SK-N-SH treated with all-trans-retinoic acid at 6 μM for 48 hours (cell line): Measurements from ENCODE around the gene OR6X1.

Experiments used
- ATAC-seq: fragments of 200-7000 bp; cut with Tn5 transposase; 3 replicates; pipeline ENCODE4 v1.9.1; 2020; ENCODE audit warnings: mild to moderate bottlenecking, moderate library complexity
- ARNTL ChIP-seq: fragments of 450-650 bp; formaldehyde crosslinking; IDR thresholded peaks from 2 replicates; pipeline ENCODE4 v1.5.0; 2020; ENCODE audit warnings: low read depth, mild to moderate bottlenecking, moderate library complexity, borderline replicate concordance
- ESRRG ChIP-seq: fragments of 250-450 bp; sonication (Bioruptor Pico); IDR thresholded peaks from 2 replicates; pipeline ENCODE4 v1.6.1; 2021; ENCODE audit warnings: mild to moderate bottlenecking
- OSR1 ChIP-seq: fragments of 250-450 bp; sonication (Bioruptor Pico); IDR thresholded peaks from 2 replicates; pipeline ENCODE4 v1.8.0; 2022; ENCODE audit warnings: moderate library complexity, mild to moderate bottlenecking, inconsistent platforms
- PPARA ChIP-seq: fragments of 250-450 bp; sonication (Bioruptor Pico); IDR thresholded peaks from 2 replicates; pipeline ENCODE4 v1.5.0; 2020; ENCODE audit warnings: mild to moderate bottlenecking, borderline replicate concordance
- TOX ChIP-seq: fragments of 250-450 bp; sonication (Bioruptor Pico); IDR thresholded peaks from 2 replicates; pipeline ENCODE4 v1.8.0; 2021; ENCODE audit warnings: mild to moderate bottlenecking, moderate library complexity, borderline replicate concordance
- ZC3H10 ChIP-seq: fragments of 250-450 bp; sonication (Bioruptor Pico); IDR thresholded peaks from 2 replicates; pipeline ENCODE4 v1.5.1; 2021; ENCODE audit warnings: mild to moderate bottlenecking, moderate library complexity
- ZFP3 ChIP-seq: fragments of 250-450 bp; sonication (Bioruptor Pico); IDR thresholded peaks from 2 replicates; pipeline ENCODE4 v1.5.0; 2020; ENCODE audit warnings: mild to moderate bottlenecking, moderate library complexity
- ZNF565 ChIP-seq: fragments of 450-650 bp; formaldehyde crosslinking; conservative IDR thresholded peaks from 2 replicates; pipeline ENCODE4 v1.5.0; 2020; ENCODE audit warnings: low read depth, mild to moderate bottlenecking, moderate library complexity
- ZNF70 ChIP-seq: fragments of 450-650 bp; formaldehyde crosslinking; IDR thresholded peaks from 2 replicates; pipeline ENCODE4 v1.5.0; 2020; ENCODE audit warnings: mild to moderate bottlenecking, moderate library complexity
- ZNF8 ChIP-seq: fragments of 450-650 bp; formaldehyde crosslinking; IDR thresholded peaks from 2 replicates; pipeline ENCODE4 v1.5.0; 2020; ENCODE audit warnings: mild to moderate bottlenecking, moderate library complexity
- TF ChIP-seq, protein P1 (sequence below): fragments of 250-450 bp; sonication (Bioruptor Pico); IDR thresholded peaks from 2 replicates; pipeline ENCODE4 v1.5.1; 2021; ENCODE audit warnings: mild to moderate bottlenecking, moderate library complexity
- TF ChIP-seq, protein P2 (sequence below): fragments of 250-450 bp; sonication (Bioruptor Pico); IDR thresholded peaks from 2 replicates; pipeline ENCODE4 v1.8.0; 2021; ENCODE audit warnings: low read depth, mild to moderate bottlenecking, moderate library complexity, borderline replicate concordance
- TF ChIP-seq, protein P3 (sequence below): fragments of 250-450 bp; sonication (Bioruptor Pico); IDR thresholded peaks from 2 replicates; pipeline ENCODE4 v1.8.0; 2020; ENCODE audit warnings: mild to moderate bottlenecking, moderate library complexity, borderline replicate concordance
- TF ChIP-seq, protein P4 (sequence below): fragments of 250-450 bp; sonication (Bioruptor Pico); IDR thresholded peaks from 2 replicates; pipeline ENCODE4 v1.5.0; 2020; ENCODE audit warnings: mild to moderate bottlenecking, moderate library complexity
- TF ChIP-seq, protein P5 (sequence below): fragments of 250-450 bp; sonication (Bioruptor Pico); IDR thresholded peaks from 2 replicates; pipeline ENCODE4 v1.5.1; 2020; ENCODE audit warnings: low read depth, mild to moderate bottlenecking, moderate library complexity

OR6X1 gene

DNA sequence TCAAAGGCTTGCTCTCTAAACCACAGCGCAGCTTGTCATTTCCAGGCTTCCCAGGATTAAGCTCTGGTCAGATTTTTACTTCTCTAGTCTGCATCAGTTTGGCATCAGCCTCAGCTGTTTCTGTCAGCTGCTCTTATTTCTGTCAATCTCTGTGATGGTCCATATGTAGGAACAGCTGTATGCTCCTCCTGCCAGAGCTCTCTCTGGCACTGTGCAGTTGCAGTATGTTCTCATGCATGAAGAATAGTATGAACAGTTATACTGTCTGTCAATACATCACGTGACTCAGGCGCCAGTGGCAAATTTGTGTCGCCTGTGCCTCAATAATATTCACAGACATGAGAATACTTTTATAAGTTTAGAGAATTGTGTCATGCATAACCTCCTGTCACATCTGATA is 45.1 kb upstream of the OR6X1 start:
- TF ChIP-seq TOX (CRISPR knock-in tag) (no peak), ZNF565 (CRISPR knock-in tag) (no peak), ZC3H10 (CRISPR knock-in tag) (no peak), ESRRG (CRISPR knock-in tag) (no peak), ZFP3 (CRISPR knock-in tag) (no peak), ZNF70 (no peak), OSR1 (CRISPR knock-in tag) (no peak), ARNTL (CRISPR knock-in tag) (no peak)
- TF ChIP-seq, protein P1, sequence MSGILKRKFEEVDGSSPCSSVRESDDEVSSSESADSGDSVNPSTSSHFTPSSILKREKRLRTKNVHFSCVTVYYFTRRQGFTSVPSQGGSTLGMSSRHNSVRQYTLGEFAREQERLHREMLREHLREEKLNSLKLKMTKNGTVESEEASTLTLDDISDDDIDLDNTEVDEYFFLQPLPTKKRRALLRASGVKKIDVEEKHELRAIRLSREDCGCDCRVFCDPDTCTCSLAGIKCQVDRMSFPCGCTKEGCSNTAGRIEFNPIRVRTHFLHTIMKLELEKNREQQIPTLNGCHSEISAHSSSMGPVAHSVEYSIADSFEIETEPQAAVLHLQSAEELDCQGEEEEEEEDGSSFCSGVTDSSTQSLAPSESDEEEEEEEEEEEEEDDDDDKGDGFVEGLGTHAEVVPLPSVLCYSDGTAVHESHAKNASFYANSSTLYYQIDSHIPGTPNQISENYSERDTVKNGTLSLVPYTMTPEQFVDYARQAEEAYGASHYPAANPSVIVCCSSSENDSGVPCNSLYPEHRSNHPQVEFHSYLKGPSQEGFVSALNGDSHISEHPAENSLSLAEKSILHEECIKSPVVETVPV, result no peak
- TF ChIP-seq, protein P2, sequence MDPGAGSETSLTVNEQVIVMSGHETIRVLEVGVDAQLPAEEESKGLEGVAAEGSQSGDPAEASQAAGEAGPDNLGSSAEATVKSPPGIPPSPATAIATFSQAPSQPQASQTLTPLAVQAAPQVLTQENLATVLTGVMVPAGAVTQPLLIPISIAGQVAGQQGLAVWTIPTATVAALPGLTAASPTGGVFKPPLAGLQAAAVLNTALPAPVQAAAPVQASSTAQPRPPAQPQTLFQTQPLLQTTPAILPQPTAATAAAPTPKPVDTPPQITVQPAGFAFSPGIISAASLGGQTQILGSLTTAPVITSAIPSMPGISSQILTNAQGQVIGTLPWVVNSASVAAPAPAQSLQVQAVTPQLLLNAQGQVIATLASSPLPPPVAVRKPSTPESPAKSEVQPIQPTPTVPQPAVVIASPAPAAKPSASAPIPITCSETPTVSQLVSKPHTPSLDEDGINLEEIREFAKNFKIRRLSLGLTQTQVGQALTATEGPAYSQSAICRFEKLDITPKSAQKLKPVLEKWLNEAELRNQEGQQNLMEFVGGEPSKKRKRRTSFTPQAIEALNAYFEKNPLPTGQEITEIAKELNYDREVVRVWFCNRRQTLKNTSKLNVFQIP, result no peak
- TF ChIP-seq, protein P3, sequence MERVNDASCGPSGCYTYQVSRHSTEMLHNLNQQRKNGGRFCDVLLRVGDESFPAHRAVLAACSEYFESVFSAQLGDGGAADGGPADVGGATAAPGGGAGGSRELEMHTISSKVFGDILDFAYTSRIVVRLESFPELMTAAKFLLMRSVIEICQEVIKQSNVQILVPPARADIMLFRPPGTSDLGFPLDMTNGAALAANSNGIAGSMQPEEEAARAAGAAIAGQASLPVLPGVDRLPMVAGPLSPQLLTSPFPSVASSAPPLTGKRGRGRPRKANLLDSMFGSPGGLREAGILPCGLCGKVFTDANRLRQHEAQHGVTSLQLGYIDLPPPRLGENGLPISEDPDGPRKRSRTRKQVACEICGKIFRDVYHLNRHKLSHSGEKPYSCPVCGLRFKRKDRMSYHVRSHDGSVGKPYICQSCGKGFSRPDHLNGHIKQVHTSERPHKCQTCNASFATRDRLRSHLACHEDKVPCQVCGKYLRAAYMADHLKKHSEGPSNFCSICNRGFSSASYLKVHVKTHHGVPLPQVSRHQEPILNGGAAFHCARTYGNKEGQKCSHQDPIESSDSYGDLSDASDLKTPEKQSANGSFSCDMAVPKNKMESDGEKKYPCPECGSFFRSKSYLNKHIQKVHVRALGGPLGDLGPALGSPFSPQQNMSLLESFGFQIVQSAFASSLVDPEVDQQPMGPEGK (CRISPR knock-in tag), result no peak
- TF ChIP-seq, protein P4, sequence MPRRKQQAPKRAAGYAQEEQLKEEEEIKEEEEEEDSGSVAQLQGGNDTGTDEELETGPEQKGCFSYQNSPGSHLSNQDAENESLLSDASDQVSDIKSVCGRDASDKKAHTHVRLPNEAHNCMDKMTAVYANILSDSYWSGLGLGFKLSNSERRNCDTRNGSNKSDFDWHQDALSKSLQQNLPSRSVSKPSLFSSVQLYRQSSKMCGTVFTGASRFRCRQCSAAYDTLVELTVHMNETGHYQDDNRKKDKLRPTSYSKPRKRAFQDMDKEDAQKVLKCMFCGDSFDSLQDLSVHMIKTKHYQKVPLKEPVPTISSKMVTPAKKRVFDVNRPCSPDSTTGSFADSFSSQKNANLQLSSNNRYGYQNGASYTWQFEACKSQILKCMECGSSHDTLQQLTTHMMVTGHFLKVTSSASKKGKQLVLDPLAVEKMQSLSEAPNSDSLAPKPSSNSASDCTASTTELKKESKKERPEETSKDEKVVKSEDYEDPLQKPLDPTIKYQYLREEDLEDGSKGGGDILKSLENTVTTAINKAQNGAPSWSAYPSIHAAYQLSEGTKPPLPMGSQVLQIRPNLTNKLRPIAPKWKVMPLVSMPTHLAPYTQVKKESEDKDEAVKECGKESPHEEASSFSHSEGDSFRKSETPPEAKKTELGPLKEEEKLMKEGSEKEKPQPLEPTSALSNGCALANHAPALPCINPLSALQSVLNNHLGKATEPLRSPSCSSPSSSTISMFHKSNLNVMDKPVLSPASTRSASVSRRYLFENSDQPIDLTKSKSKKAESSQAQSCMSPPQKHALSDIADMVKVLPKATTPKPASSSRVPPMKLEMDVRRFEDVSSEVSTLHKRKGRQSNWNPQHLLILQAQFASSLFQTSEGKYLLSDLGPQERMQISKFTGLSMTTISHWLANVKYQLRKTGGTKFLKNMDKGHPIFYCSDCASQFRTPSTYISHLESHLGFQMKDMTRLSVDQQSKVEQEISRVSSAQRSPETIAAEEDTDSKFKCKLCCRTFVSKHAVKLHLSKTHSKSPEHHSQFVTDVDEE (CRISPR knock-in tag), result no peak
- no peak for ATAC-seq

- ATAC-seq, result no peak
- TF ChIP-seq TOX (CRISPR knock-in tag) (no peak), PPARA (CRISPR knock-in tag) (no peak), ZNF8 (CRISPR knock-in tag) (no peak), ZC3H10 (CRISPR knock-in tag) (no peak), ESRRG (CRISPR knock-in tag) (no peak)
- TF ChIP-seq, protein P5, sequence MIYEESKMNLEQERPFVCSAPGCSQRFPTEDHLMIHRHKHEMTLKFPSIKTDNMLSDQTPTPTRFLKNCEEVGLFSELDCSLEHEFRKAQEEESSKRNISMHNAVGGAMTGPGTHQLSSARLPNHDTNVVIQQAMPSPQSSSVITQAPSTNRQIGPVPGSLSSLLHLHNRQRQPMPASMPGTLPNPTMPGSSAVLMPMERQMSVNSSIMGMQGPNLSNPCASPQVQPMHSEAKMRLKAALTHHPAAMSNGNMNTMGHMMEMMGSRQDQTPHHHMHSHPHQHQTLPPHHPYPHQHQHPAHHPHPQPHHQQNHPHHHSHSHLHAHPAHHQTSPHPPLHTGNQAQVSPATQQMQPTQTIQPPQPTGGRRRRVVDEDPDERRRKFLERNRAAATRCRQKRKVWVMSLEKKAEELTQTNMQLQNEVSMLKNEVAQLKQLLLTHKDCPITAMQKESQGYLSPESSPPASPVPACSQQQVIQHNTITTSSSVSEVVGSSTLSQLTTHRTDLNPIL (CRISPR knock-in tag), result no peak
- TF ChIP-seq, protein P4 (CRISPR knock-in tag), result no peak
- TF ChIP-seq, protein P3 (CRISPR knock-in tag), result no peak
These were observed 44.4 kb upstream of the OR6X1 start for GRCh38 chr11:123798513-123799252.
